Nephron (organoid): Measurements from ENCODE around the gene CD209.

Source experiments
- H3K27ac Mint-ChIP-seq, 3 experiments: 2 replicates each; pipeline ENCODE4 v1.8.0; 2020; ENCODE audit warnings: mixed read lengths in 3 of 3, mild to moderate bottlenecking in 2 of 3, moderate library complexity in 1 of 3
- H3K27me3 Mint-ChIP-seq: 2 replicates; pipeline ENCODE4 v1.8.0; 2021; ENCODE audit warnings: low read depth, mild to moderate bottlenecking, moderate library complexity, mixed read lengths
- H3K36me3 Mint-ChIP-seq: 2 replicates; pipeline ENCODE4 v1.8.0; 2020; ENCODE audit warnings: low read depth, mixed read lengths
- H3K4me1 Mint-ChIP-seq: 2 replicates; pipeline ENCODE4 v1.8.0; 2020; ENCODE audit warnings: mixed read lengths
- H3K4me3 Mint-ChIP-seq, 3 experiments: 2 replicates each; pipeline ENCODE4 v1.8.0; 2020; ENCODE audit warnings: mild to moderate bottlenecking in 3 of 3, mixed read lengths in 3 of 3, moderate library complexity in 2 of 3
- H3K9me3 Mint-ChIP-seq: 2 replicates; pipeline ENCODE4 v1.8.0; 2020; ENCODE audit warnings: mixed read lengths
- TF ChIP-seq, protein P1 (sequence below), 3 experiments: fragments of 200-600 bp; sonication (generic); IDR thresholded peaks; one replicate each; pipeline ENCODE4 v1.5.0; 2021; ENCODE audit warnings: antibody characterized with exemption in 3 of 3; ENCODE audit not compliant: unreplicated experiment in 3 of 3

Gene CD209

DNA sequence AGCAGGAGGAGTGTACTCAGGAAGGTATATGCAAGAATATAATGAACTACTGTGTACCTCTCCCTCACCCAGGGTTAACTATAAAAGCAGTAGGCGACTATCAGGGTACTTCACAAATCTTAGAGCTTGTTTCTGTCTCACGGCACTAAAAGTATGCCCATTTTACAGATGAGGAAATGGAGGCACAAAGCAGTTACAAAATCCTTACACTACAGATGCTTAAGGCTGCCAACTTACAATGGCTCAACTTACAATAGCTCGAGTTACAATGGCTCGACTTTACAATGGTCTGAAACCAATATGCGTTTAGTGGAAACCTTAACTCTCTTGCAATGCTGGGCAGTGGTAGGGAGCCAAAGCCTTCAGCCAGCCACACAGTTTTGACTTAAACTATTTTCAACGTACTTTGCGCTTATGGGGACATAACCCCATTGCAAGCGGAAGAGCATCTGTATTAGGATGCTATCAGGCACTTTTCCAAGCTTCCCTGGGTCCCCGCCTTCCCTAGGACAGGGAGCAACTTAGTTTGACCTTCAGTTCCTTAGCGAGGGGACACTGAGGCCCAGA, 49.5 kb downstream of the CD209 start:
- TF ChIP-seq, protein P1, sequence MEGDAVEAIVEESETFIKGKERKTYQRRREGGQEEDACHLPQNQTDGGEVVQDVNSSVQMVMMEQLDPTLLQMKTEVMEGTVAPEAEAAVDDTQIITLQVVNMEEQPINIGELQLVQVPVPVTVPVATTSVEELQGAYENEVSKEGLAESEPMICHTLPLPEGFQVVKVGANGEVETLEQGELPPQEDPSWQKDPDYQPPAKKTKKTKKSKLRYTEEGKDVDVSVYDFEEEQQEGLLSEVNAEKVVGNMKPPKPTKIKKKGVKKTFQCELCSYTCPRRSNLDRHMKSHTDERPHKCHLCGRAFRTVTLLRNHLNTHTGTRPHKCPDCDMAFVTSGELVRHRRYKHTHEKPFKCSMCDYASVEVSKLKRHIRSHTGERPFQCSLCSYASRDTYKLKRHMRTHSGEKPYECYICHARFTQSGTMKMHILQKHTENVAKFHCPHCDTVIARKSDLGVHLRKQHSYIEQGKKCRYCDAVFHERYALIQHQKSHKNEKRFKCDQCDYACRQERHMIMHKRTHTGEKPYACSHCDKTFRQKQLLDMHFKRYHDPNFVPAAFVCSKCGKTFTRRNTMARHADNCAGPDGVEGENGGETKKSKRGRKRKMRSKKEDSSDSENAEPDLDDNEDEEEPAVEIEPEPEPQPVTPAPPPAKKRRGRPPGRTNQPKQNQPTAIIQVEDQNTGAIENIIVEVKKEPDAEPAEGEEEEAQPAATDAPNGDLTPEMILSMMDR (IDR thresholded peaks at IDR 0.05; ENCODE audit: unreplicated experiment in 3 of 3) = no peak
- Mint-ChIP-seq H3K36me3 (no peaks in the 10 kb centered on the region), H3K4me3 (no peak overlapping the region), H3K9me3 (no peaks in the 10 kb centered on the region), H3K27ac (no peak overlapping the region), H3K27me3 (peaks cover 30% of the 10 kb centered on the region), H3K4me1 (no peaks in the 10 kb centered on the region)

DNA sequence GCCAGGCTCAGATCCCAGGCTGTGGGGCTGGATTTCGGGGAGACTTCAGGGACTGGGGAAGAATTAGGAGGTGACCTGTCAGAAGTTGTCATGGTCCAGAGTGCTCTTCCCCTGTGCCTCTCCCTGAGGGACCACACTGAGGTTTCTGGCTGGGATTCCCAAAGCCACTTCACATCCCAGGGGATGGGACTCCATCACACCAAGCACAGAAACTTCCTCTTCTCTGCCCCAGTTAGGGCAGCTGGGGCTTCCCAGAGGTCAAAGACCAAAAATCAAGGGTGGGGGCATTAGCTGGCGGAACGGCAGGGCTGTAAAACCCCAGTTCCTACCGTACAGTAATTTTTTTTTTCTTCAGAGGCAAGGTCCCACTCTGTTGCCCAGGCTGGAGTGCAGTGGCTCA, 52.8 kb downstream of the CD209 start:
- Mint-ChIP-seq H3K4me3 (no peak overlapping the region), H3K9me3 (no peaks in the 10 kb centered on the region), H3K36me3 (no peaks in the 10 kb centered on the region), H3K27ac (no peak overlapping the region), H3K27me3 (peaks cover 27% of the 10 kb centered on the region), H3K4me1 (no peaks in the 10 kb centered on the region)
- TF ChIP-seq, protein P1 (IDR thresholded peaks at IDR 0.05; ENCODE audit: unreplicated experiment in 3 of 3) = no peak

DNA sequence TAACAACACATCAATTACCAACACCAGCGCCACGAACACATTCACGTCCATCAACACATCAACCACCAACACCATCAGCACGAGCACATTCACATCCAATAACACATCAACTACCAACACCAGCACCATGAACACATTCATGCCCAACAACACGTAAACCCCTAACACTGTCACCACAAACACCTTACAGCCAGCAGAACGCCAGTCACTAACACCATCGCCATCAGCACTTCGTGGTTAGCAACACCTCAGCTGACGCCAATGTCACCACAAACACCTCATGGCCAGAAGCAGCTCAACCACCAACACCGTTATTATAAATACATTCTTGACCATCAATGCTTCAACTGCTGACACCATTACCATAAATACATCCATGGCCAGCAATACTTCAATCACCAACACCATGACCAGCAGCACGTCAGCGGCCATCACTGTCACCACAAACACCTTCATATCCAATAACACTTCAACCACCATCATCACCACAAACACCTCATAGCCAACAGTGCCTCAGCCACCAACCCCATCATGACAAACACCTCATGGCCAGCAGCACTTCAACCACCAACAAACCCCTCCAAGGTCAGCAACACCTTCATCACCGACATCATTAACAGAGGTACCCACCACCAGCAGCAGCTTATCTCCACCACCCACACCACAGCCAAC, 54.8 kb downstream of the CD209 start:
- Mint-ChIP-seq H3K36me3 (no peaks in the 10 kb centered on the region), H3K27me3 (peaks cover 9% of the 10 kb centered on the region), H3K27ac (no peak overlapping the region), H3K4me3 (no peak overlapping the region), H3K9me3 (no peaks in the 10 kb centered on the region), H3K4me1 (no peaks in the 10 kb centered on the region)
- TF ChIP-seq, protein P1 (IDR thresholded peaks at IDR 0.05; ENCODE audit: unreplicated experiment in 3 of 3) = no peak

DNA sequence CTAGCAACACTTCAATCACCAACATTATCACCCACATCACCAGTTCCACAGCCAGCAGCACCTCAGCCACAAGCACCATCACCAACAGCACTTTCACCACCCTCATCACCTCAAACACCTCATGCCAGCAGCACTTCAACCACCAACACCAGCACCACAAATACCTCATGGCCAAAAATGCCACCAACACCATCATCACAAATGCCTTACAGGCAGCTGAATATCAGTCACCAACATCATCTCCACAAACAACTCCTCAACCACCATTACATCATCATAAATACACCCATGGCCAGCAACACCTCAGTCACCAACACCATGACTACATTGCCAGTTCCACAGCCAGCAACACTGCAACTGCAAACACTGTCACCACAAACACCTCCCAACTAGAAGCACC, 55.8 kb downstream of the CD209 start:
- H3K4me1 Mint-ChIP-seq = no peaks in the 10 kb centered on the region
- peaks cover 5% of the 10 kb centered on the region for H3K27me3 Mint-ChIP-seq
- H3K36me3 Mint-ChIP-seq = no peaks in the 10 kb centered on the region
- H3K4me3 Mint-ChIP-seq = no peak overlapping the region
- H3K27ac Mint-ChIP-seq = no peak overlapping the region
- H3K9me3 Mint-ChIP-seq = no peaks in the 10 kb centered on the region
- TF ChIP-seq, protein P1 (IDR thresholded peaks at IDR 0.05; ENCODE audit: unreplicated experiment in 3 of 3) = no peak

DNA sequence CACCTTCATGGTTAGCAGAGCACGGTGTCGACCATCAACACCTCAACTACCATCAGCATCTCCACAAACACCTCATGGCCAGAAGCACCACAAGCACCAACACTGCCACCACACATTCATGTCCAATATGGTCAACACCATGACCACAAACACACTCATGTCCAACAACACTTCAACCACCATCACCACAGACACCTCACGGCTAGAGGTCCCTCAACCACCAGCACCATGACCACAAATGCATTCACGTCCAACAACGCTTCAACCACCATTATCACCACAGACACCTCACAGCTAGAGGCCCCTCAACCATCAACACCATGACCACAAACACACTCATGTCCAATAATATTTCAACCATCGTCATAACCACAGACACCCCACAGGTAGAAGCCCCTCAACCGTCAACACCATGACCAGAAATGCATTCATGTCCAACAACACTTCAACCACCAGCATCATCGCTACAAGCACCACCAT, 56.5 kb downstream of the CD209 start:
- H3K4me1 Mint-ChIP-seq = no peaks in the 10 kb centered on the region
- H3K4me3 Mint-ChIP-seq = no peak overlapping the region
- peaks cover 3% of the 10 kb centered on the region for H3K27me3 Mint-ChIP-seq
- no peak overlapping the region for H3K27ac Mint-ChIP-seq
- no peaks in the 10 kb centered on the region for H3K36me3 Mint-ChIP-seq
- TF ChIP-seq, protein P1 (IDR thresholded peaks at IDR 0.05; ENCODE audit: unreplicated experiment in 3 of 3) = no peak
- no peaks in the 10 kb centered on the region for H3K9me3 Mint-ChIP-seq
